Neutrophil (primary cell): ENCODE data around the gene FBXL12.
A peak's percentile ranks its signal among the peaks of the same experiment; 100 is the strongest.
"Not testable (repeated sequence)": the region's sequence is repeated elsewhere in the genome, so short reads cannot be mapped to it uniquely, and the experiment has no call there.

Experiments used
- H3K27ac ChIP-seq: fragments of 200-600 bp; sonication (generic); 2 replicates; pipeline ENCODE4 v1.5.1; 2016; ENCODE audit warnings: mild to moderate bottlenecking, moderate library complexity
- H3K27me3 ChIP-seq: fragments of 200-600 bp; sonication (generic); 2 replicates; pipeline ENCODE4 v1.6.0; 2016; ENCODE audit warnings: mild to moderate bottlenecking
- H3K36me3 ChIP-seq: fragments of 200-600 bp; sonication (generic); 2 replicates; pipeline ENCODE4 v1.5.1; 2017
- H3K4me1 ChIP-seq, 2 experiments: fragments of 200-600 bp in 1 of 2; sonication (generic) in 1 of 2; 1 replicate in 1 of 2; 2 replicates in 1 of 2; pipeline versions ENCODE4 v1.5.1 to v1.6.1; 2013 to 2016; ENCODE audit warnings: low read depth in 1 of 2, low read length in 1 of 2, mild to moderate bottlenecking in 1 of 2, moderate library complexity in 1 of 2; ENCODE audit not compliant: control insufficient read depth in 1 of 2, insufficient read depth in 1 of 2
- H3K4me3 ChIP-seq, 2 experiments: fragments of 200-600 bp in 1 of 2; sonication (generic) in 1 of 2; 1 replicate in 1 of 2; 2 replicates in 1 of 2; pipeline ENCODE4 v1.5.1; 2013 to 2016; ENCODE audit warnings: low read depth in 1 of 2, low read length in 1 of 2, mild to moderate bottlenecking in 1 of 2, moderate library complexity in 1 of 2
- H3K9me3 ChIP-seq: fragments of 200-600 bp; sonication (generic); 2 replicates; pipeline ENCODE4 v1.5.1; 2016
- CTCF ChIP-seq: fragments of 200-600 bp; sonication (generic); IDR thresholded peaks from 2 replicates; pipeline ENCODE4 v1.5.1; 2016; ENCODE audit warnings: antibody characterized with exemption

The FBXL12 gene

GRCh38 chr19:9789066-9789465 lies 29.8 kb downstream of the FBXL12 start:
- TF ChIP-seq CTCF: no peak

DNA sequence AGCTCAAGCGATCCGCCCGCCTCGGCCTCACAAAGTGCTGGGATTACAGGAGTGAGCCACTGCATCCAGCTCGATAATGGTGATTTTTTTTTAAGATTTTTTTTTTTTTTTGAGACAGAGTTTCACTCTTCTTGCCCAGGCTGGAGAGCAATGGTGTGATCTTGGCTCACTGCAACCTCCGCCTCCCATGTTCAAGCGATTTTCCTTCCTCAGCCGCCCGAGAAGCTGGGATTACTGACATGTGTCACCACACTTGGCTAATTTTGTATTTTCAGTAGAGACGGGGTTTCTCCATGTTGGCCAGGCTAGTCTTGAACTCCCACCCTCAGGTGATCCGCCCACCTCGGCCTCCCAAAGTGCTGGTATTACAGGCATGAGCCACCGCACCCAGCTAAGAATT lies 30.3 kb downstream of the FBXL12 start:
- H3K27ac ChIP-seq, H3K9me3 ChIP-seq, H3K36me3 ChIP-seq, H3K27me3 ChIP-seq, H3K4me3 ChIP-seq: not testable (repeated sequence)
- peaks cover 13 to 20% of the 10 kb centered on the region in 2 experiments for H3K4me1 ChIP-seq

More at GRCh38 chr19:9789066-9789465, 29.8 kb downstream of the FBXL12 start:
- Histone ChIP-seq H3K36me3 (no peaks in the 10 kb centered on the region), H3K27ac (no peak overlapping the region), H3K27me3 (no peaks in the 10 kb centered on the region), H3K9me3 (no peaks in the 10 kb centered on the region), H3K4me3 (no peak overlapping the region), H3K4me1 (peaks cover 13 to 20% of the 10 kb centered on the region in 2 experiments)

DNA sequence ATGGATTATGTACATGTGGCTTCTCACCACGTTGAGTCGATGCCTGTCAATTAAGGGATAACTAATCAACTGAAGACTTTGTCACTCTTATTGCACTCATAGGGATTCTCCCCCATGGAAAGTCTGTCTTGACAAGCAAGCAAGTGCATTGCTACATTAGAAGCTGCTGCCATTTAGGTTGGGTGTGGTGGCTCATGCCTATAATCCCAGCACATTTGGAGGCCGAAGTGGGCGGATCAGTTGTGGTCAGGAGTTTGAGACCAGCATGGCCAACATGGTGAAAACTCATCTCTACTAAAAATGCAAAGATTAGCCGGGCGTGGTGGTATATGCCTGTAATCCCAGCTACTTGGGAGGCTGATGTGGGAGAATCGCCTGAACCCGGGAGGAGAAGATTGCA lies 32.1 kb downstream of the FBXL12 start:
- no peak for TF ChIP-seq CTCF
- Histone ChIP-seq H3K27me3 (no peaks in the 10 kb centered on the region), H3K36me3 (no peaks in the 10 kb centered on the region), H3K9me3 (no peaks in the 10 kb centered on the region), H3K4me3 (peak overlapping the region in 1 of 2 experiments; percentile 76), H3K27ac (no peak overlapping the region), H3K4me1 (peaks cover 13 to 14% of the 10 kb centered on the region in 2 experiments)

GRCh38 chr19:9786342-9786741 lies 32.5 kb downstream of the FBXL12 start:
- Histone ChIP-seq H3K9me3 (no peaks in the 10 kb centered on the region), H3K36me3 (no peaks in the 10 kb centered on the region), H3K27ac (peak overlapping the region; percentile 94), H3K4me3 (peak overlapping the region; percentile 76 to 93), H3K27me3 (no peaks in the 10 kb centered on the region), H3K4me1 (peaks cover 13% of the 10 kb centered on the region in 2 experiments)
- TF ChIP-seq CTCF: no peak

- peak; percentile 16 for TF ChIP-seq CTCF
- Histone ChIP-seq H3K4me1 (peaks cover 9 to 10% of the 10 kb centered on the region in 2 experiments), H3K27me3 (no peaks in the 10 kb centered on the region), H3K36me3 (no peaks in the 10 kb centered on the region), H3K27ac (peak overlapping the region; percentile 94), H3K9me3 (no peaks in the 10 kb centered on the region), H3K4me3 (peak overlapping the region; percentile 76 to 93)
Measured at GRCh38 chr19:9785367-9786331, 33.2 kb downstream of the FBXL12 start.

DNA sequence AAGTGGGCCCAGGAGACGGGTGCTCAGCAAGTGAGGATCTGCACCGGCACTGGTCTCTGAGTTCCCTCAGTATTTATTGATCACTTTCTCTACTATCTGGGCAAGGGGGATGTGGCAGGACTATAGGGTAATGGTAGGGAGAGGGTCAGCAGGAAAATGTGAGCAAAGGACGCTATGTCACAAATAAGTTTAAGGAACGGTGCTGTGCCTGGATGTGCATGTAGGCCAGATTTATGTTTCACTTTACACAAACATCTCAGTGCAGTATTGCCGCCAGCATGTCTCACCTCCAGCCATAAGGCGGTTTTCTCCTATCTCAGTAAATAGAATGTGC lies 34.7 kb downstream of the FBXL12 start:
- H3K4me3 ChIP-seq, H3K27ac ChIP-seq: not testable (repeated sequence)

More for the DNA sequence above, 34.7 kb downstream of the FBXL12 start:
- not testable (repeated sequence) for H3K27me3 ChIP-seq, H3K36me3 ChIP-seq, H3K9me3 ChIP-seq
- peaks cover 9 to 10% of the 10 kb centered on the region in 2 experiments for H3K4me1 ChIP-seq
